RWPE1 (cell line): Measurements from ENCODE around the gene SRSF11.
A peak's percentile ranks its signal among the peaks of the same experiment; 100 is the strongest.
"Not testable (repeated sequence)": the region's sequence is repeated elsewhere in the genome, so short reads cannot be mapped to it uniquely, and the experiment has no call there.

Experiments
- CTCF ChIA-PET: fragments of 350-600 bp; sonication (Branson Sonifier 250); formaldehyde crosslinking; extraction: SDS; loops from one replicate; lab custom pipeline; 2021; lab: Yijun Ruan, JAX
- POLR2A ChIA-PET: fragments of 400-600 bp; formaldehyde crosslinking; extraction: SDS; loops from one replicate; lab custom pipeline; 2020; ENCODE audit warnings: antibody characterized with exemption; ENCODE audit not compliant: low non-redundant PET; lab: Yijun Ruan, JAX
- DNase-seq: peaks from one replicate; pipeline ENCODE4 v3.0.0; 2012; ENCODE audit warnings: low spot score
- H3K27ac ChIP-seq: fragments of 450-650 bp; 2 replicates; pipeline ENCODE4 v1.5.1; 2017
- CTCF ChIP-seq: fragments of 450-650 bp; conservative IDR thresholded peaks from 2 replicates; pipeline ENCODE4 v1.5.1; 2017; ENCODE audit warnings: low read depth, mild to moderate bottlenecking

SRSF11 gene

GRCh38 chr1:70205071-70205433 lies 16.1 kb upstream of the SRSF11 start:
- DNase-seq, result no peak
- TF ChIP-seq CTCF, result no peak
- POLR2A ChIA-PET, result interaction anchor here (0.6 kb wide), 3 partner anchors 98 to 888 kb away, joined by 3 read pairs; no protein-coding TSS in a partner anchor
- CTCF ChIA-PET, result interaction anchor here (0.6 kb wide), 1 partner anchor 137 kb away, joined by 3 read pairs; no protein-coding TSS in a partner anchor
- H3K27ac ChIP-seq, result peak overlapping the region; percentile 85

GRCh38 chr1:70205434-70206118 lies 15.6 kb upstream of the SRSF11 start, which contains the start of gene LRRC40:
Gene LRRC40 (minus strand): TSS chr1:70205579. CDS start chr1:70205540, 39 bp downstream.
- peak within 1 kb of the TSS; percentile 85 for H3K27ac ChIP-seq
- POLR2A ChIA-PET, result interaction anchor here (0.6 kb wide), 1 partner anchor 888 kb away, joined by 3 read pairs; no protein-coding TSS in a partner anchor
- CTCF ChIA-PET, result interaction anchor here (0.6 kb wide), 2 partner anchors 22 to 138 kb away, joined by 3 to 5 read pairs; no protein-coding TSS in a partner anchor
- TF ChIP-seq CTCF, result no peak
- DNase-seq, result peak; percentile 88

- CTCF ChIA-PET, result interaction anchor here (0.7 kb wide), 1 partner anchor 130 kb away, joined by 3 read pairs; no protein-coding TSS in a partner anchor
- H3K27ac ChIP-seq, DNase-seq: not testable (repeated sequence)
- POLR2A ChIA-PET, result interaction anchor here (0.5 kb wide), 1 partner anchor 16 kb away, joined by 3 read pairs; no protein-coding TSS in a partner anchor
Observed at GRCh38 chr1:70206833-70207232, 14.3 kb upstream of the SRSF11 start.

- TF ChIP-seq CTCF, result no peak
- CTCF ChIA-PET, result no interaction called here
- POLR2A ChIA-PET, result no interaction called here
- no peak overlapping the region for H3K27ac ChIP-seq
- no peak for DNase-seq
Observed at GRCh38 chr1:70207492-70207891, 13.7 kb upstream of the SRSF11 start.

- TF ChIP-seq CTCF, result no peak
- DNase-seq, result no peak
- ChIA-PET POLR2A (interaction anchor here (0.6 kb wide), 1 partner anchor 11 kb away, joined by 3 read pairs; no protein-coding TSS in a partner anchor), CTCF (no interaction called here)
- no peak overlapping the region for H3K27ac ChIP-seq
Observed at GRCh38 chr1:70208292-70208691, 12.9 kb upstream of the SRSF11 start.

- H3K27ac ChIP-seq, result no peak overlapping the region
- ChIA-PET POLR2A (no interaction called here), CTCF (no interaction called here)
- no peak for DNase-seq
- no peak for TF ChIP-seq CTCF
Observed at GRCh38 chr1:70210820-70211219, 10.4 kb upstream of the SRSF11 start.

GRCh38 chr1:70211541-70211940 lies 9.6 kb upstream of the SRSF11 start:
- no peak for DNase-seq
- no peak for TF ChIP-seq CTCF
- H3K27ac ChIP-seq, result no peak overlapping the region
- CTCF ChIA-PET, result no interaction called here
- POLR2A ChIA-PET, result no interaction called here
